Measurements from ENCODE around the gene RNF220.
"Not testable (repeated sequence)": the region's sequence is repeated elsewhere in the genome, so short reads cannot be mapped to it uniquely, and the experiment has no call there.

RNF220 gene

GRCh38 chr1:44545961-44546360 is 140.9 kb downstream of the RNF220 start:
- no peaks in the 10 kb centered on the region for H3K27me3 ChIP-seq (ENCODE audit: control insufficient read depth, insufficient read depth, low read length)
- no peak overlapping the region for H3K27ac ChIP-seq (ENCODE audit: low read depth, low read length)
- no peak overlapping the region for H3K9ac ChIP-seq (ENCODE audit: low read length)
- H3K4me3 ChIP-seq (ENCODE audit: low read length), result no peak overlapping the region
- no peaks in the 10 kb centered on the region for H3K36me3 ChIP-seq (ENCODE audit: control insufficient read depth, insufficient read depth, low read length)
- H3K4me1 ChIP-seq (ENCODE audit: control insufficient read depth, insufficient read depth, low read length), result no peaks in the 10 kb centered on the region

- Histone ChIP-seq H3K9ac (ENCODE audit: low read length) (no peak overlapping the region), H3K27ac (ENCODE audit: low read depth, low read length) (no peak overlapping the region), H3K36me3 (ENCODE audit: control insufficient read depth, insufficient read depth, low read length) (no peaks in the 10 kb centered on the region), H3K27me3 (ENCODE audit: control insufficient read depth, insufficient read depth, low read length) (no peaks in the 10 kb centered on the region), H3K4me3 (ENCODE audit: low read length) (no peak overlapping the region), H3K4me1 (ENCODE audit: control insufficient read depth, insufficient read depth, low read length) (no peaks in the 10 kb centered on the region)
Observed at GRCh38 chr1:44546403-44547053, 141.5 kb downstream of the RNF220 start.

- H3K36me3 ChIP-seq (ENCODE audit: control insufficient read depth, insufficient read depth, low read length), result no peaks in the 10 kb centered on the region
- H3K27ac ChIP-seq (ENCODE audit: low read depth, low read length), result no peak overlapping the region
- no peak overlapping the region for H3K4me3 ChIP-seq (ENCODE audit: low read length)
- no peaks in the 10 kb centered on the region for H3K4me1 ChIP-seq (ENCODE audit: control insufficient read depth, insufficient read depth, low read length)
- H3K27me3 ChIP-seq (ENCODE audit: control insufficient read depth, insufficient read depth, low read length), result no peaks in the 10 kb centered on the region
- no peak overlapping the region for H3K9ac ChIP-seq (ENCODE audit: low read length)
Observed at GRCh38 chr1:44547361-44547760, 142.3 kb downstream of the RNF220 start.

GRCh38 chr1:44547837-44548236 is 142.8 kb downstream of the RNF220 start:
- no peaks in the 10 kb centered on the region for H3K4me1 ChIP-seq (ENCODE audit: control insufficient read depth, insufficient read depth, low read length)
- H3K36me3 ChIP-seq (ENCODE audit: control insufficient read depth, insufficient read depth, low read length), result no peaks in the 10 kb centered on the region
- no peak overlapping the region for H3K4me3 ChIP-seq (ENCODE audit: low read length)
- H3K9ac ChIP-seq (ENCODE audit: low read length), result no peak overlapping the region
- no peaks in the 10 kb centered on the region for H3K27me3 ChIP-seq (ENCODE audit: control insufficient read depth, insufficient read depth, low read length)
- H3K27ac ChIP-seq (ENCODE audit: low read depth, low read length), result no peak overlapping the region

GRCh38 chr1:44549510-44549909 is 144.5 kb downstream of the RNF220 start:
- no peaks in the 10 kb centered on the region for H3K36me3 ChIP-seq (ENCODE audit: control insufficient read depth, insufficient read depth, low read length)
- no peaks in the 10 kb centered on the region for H3K4me1 ChIP-seq (ENCODE audit: control insufficient read depth, insufficient read depth, low read length)
- no peak overlapping the region for H3K27ac ChIP-seq (ENCODE audit: low read depth, low read length)
- H3K27me3 ChIP-seq (ENCODE audit: control insufficient read depth, insufficient read depth, low read length), result no peaks in the 10 kb centered on the region
- no peak overlapping the region for H3K9ac ChIP-seq (ENCODE audit: low read length)
- no peak overlapping the region for H3K4me3 ChIP-seq (ENCODE audit: low read length)

GRCh38 chr1:44553127-44553758 is 148.2 kb downstream of the RNF220 start:
- H3K27ac ChIP-seq (ENCODE audit: low read depth, low read length), result no peak overlapping the region
- no peaks in the 10 kb centered on the region for H3K4me1 ChIP-seq (ENCODE audit: control insufficient read depth, insufficient read depth, low read length)

GRCh38 chr1:44553771-44554170 is 148.7 kb downstream of the RNF220 start:
- Histone ChIP-seq H3K4me1 (ENCODE audit: control insufficient read depth, insufficient read depth, low read length) (no peaks in the 10 kb centered on the region), H3K27ac (ENCODE audit: low read depth, low read length) (no peak overlapping the region), H3K36me3 (ENCODE audit: control insufficient read depth, insufficient read depth, low read length) (no peaks in the 10 kb centered on the region), H3K27me3 (ENCODE audit: control insufficient read depth, insufficient read depth, low read length) (no peaks in the 10 kb centered on the region), H3K9ac (ENCODE audit: low read length) (no peak overlapping the region), H3K4me3 (ENCODE audit: low read length) (no peak overlapping the region)

More at GRCh38 chr1:44553127-44553758, 148.2 kb downstream of the RNF220 start:
- Histone ChIP-seq H3K4me3 (ENCODE audit: low read length) (no peak overlapping the region), H3K27me3 (ENCODE audit: control insufficient read depth, insufficient read depth, low read length) (no peaks in the 10 kb centered on the region), H3K9ac (ENCODE audit: low read length) (no peak overlapping the region), H3K36me3 (ENCODE audit: control insufficient read depth, insufficient read depth, low read length) (no peaks in the 10 kb centered on the region)

GRCh38 chr1:44554706-44555105 is 149.7 kb downstream of the RNF220 start:
- Histone ChIP-seq H3K27ac (ENCODE audit: low read depth, low read length) (no peak overlapping the region), H3K4me3 (ENCODE audit: low read length) (no peak overlapping the region), H3K4me1 (ENCODE audit: control insufficient read depth, insufficient read depth, low read length) (no peaks in the 10 kb centered on the region), H3K9ac (ENCODE audit: low read length) (no peak overlapping the region), H3K36me3 (ENCODE audit: control insufficient read depth, insufficient read depth, low read length) (no peaks in the 10 kb centered on the region), H3K27me3 (ENCODE audit: control insufficient read depth, insufficient read depth, low read length) (no peaks in the 10 kb centered on the region)

- Histone ChIP-seq H3K9ac (ENCODE audit: low read length) (no peak overlapping the region), H3K27ac (ENCODE audit: low read depth, low read length) (no peak overlapping the region), H3K4me1 (ENCODE audit: control insufficient read depth, insufficient read depth, low read length) (no peaks in the 10 kb centered on the region), H3K27me3 (ENCODE audit: control insufficient read depth, insufficient read depth, low read length) (no peaks in the 10 kb centered on the region), H3K36me3 (ENCODE audit: control insufficient read depth, insufficient read depth, low read length) (no peaks in the 10 kb centered on the region), H3K4me3 (ENCODE audit: low read length) (no peak overlapping the region)
Observed at GRCh38 chr1:44557778-44558177, 152.7 kb downstream of the RNF220 start.

- Histone ChIP-seq H3K9ac (ENCODE audit: low read length) (no peak overlapping the region), H3K27me3 (ENCODE audit: control insufficient read depth, insufficient read depth, low read length) (no peaks in the 10 kb centered on the region), H3K4me1 (ENCODE audit: control insufficient read depth, insufficient read depth, low read length) (no peaks in the 10 kb centered on the region), H3K4me3 (ENCODE audit: low read length) (no peak overlapping the region), H3K27ac (ENCODE audit: low read depth, low read length) (no peak overlapping the region), H3K36me3 (ENCODE audit: control insufficient read depth, insufficient read depth, low read length) (no peaks in the 10 kb centered on the region)
Observed at GRCh38 chr1:44558883-44559282, 153.8 kb downstream of the RNF220 start.

- Histone ChIP-seq H3K4me3 (ENCODE audit: low read length) (no peak overlapping the region), H3K27me3 (ENCODE audit: control insufficient read depth, insufficient read depth, low read length) (no peaks in the 10 kb centered on the region), H3K9ac (ENCODE audit: low read length) (no peak overlapping the region), H3K4me1 (ENCODE audit: control insufficient read depth, insufficient read depth, low read length) (no peaks in the 10 kb centered on the region), H3K36me3 (ENCODE audit: control insufficient read depth, insufficient read depth, low read length) (no peaks in the 10 kb centered on the region), H3K27ac (ENCODE audit: low read depth, low read length) (no peak overlapping the region)
Observed at GRCh38 chr1:44559330-44559729, 154.3 kb downstream of the RNF220 start.

GRCh38 chr1:44559913-44560312 is 154.9 kb downstream of the RNF220 start:
- Histone ChIP-seq H3K27ac (ENCODE audit: low read depth, low read length) (no peak overlapping the region), H3K36me3 (ENCODE audit: control insufficient read depth, insufficient read depth, low read length) (no peaks in the 10 kb centered on the region), H3K4me3 (ENCODE audit: low read length) (no peak overlapping the region), H3K9ac (ENCODE audit: low read length) (no peak overlapping the region), H3K4me1 (ENCODE audit: control insufficient read depth, insufficient read depth, low read length) (no peaks in the 10 kb centered on the region), H3K27me3 (ENCODE audit: control insufficient read depth, insufficient read depth, low read length) (no peaks in the 10 kb centered on the region)

- not testable (repeated sequence) for H3K36me3 ChIP-seq (ENCODE audit: control insufficient read depth, insufficient read depth, low read length); H3K4me3 ChIP-seq (ENCODE audit: low read length); H3K4me1 ChIP-seq (ENCODE audit: control insufficient read depth, insufficient read depth, low read length); H3K9ac ChIP-seq (ENCODE audit: low read length); H3K27me3 ChIP-seq (ENCODE audit: control insufficient read depth, insufficient read depth, low read length); H3K27ac ChIP-seq (ENCODE audit: low read depth, low read length)
Observed at GRCh38 chr1:44560696-44561095, 155.6 kb downstream of the RNF220 start.

Data from rectal smooth muscle tissue (tissue), 1 donor.